Progenitor cell of endocrine pancreas (in vitro differentiated cells): ENCODE results near the gene SACM1L. TPM values are rescaled to one million over a fixed set of nuclear protein-coding genes. Genes with fewer than 3 reads are reported as not detected.
"Not testable (repeated sequence)": the region's sequence is repeated elsewhere in the genome, so short reads cannot be mapped to it uniquely, and the experiment has no call there.

Source experiments
- DNase-seq: peaks from one replicate; pipeline ENCODE4 v3.0.0; 2021; ENCODE audit warnings: low spot score; ENCODE audit not compliant: unreplicated experiment
- H3K27ac Mint-ChIP-seq: 2 replicates; pipeline ENCODE4 v1.8.0; 2021; ENCODE audit warnings: mild to moderate bottlenecking, moderate library complexity, mixed read lengths
- H3K27me3 Mint-ChIP-seq: 2 replicates; pipeline ENCODE4 v1.8.0; 2021; ENCODE audit warnings: mixed read lengths
- H3K36me3 Mint-ChIP-seq: 2 replicates; pipeline ENCODE4 v1.8.0; 2022; ENCODE audit warnings: mixed read lengths; ENCODE audit not compliant: insufficient read depth
- H3K4me1 Mint-ChIP-seq: 2 replicates; pipeline ENCODE4 v1.8.0; 2021; ENCODE audit warnings: low read depth, mixed read lengths
- H3K4me3 Mint-ChIP-seq: 2 replicates; pipeline ENCODE4 v1.8.0; 2021; ENCODE audit warnings: low read depth, mild to moderate bottlenecking, moderate library complexity, mixed read lengths
- H3K9me3 Mint-ChIP-seq: 2 replicates; pipeline ENCODE4 v1.8.0; 2021; ENCODE audit warnings: low read depth, mixed read lengths
- total RNA-seq: library from RNA; stranded (reverse); gene quantifications from 2 replicates; pipeline ENCODE4 v1.2.1, GENCODE V29; 2021
- TF ChIP-seq, protein P1 (sequence below): fragments of 200-600 bp; sonication (generic); IDR thresholded peaks from one replicate; pipeline ENCODE4 v1.5.0; 2021; ENCODE audit warnings: antibody characterized with exemption, mild to moderate bottlenecking; ENCODE audit not compliant: unreplicated experiment

SACM1L gene
- total RNA-seq, 1 donor from 2014 or later, result 56.7 TPM

DNA sequence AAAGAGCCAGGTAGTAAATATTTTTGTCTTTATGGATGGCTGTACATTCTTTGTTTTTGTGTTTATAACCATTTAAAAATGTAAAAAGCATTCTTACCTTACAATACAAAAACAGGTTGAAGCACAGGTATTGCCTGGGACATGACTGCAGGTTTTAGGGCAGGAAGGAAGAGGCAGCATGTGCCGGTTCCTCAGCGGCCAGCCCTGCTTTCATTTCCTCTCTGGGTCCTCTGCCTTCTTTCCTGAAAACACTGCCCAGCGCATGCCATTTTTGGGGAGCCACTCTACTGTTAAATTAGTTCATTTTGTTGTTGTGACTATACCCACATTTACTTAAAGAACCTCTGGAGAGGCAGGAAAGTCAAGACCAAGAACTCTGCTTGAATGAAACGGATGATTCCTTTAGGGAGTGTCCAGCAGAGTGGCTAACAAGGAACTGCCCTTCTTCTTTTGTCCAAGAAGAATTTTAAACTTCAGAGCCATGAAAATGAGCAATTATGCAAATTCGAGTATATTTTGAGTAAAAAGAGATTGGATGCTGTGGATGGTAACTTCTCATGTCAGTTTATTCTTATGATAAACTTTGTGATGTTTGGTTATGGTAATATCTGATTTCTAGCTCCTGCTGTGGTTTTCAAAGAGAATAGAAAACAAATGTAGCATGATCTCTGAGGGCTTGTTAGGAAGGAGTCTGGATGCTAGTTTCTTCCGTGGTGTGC lies 52.7 kb downstream of the SACM1L start:
- H3K36me3 Mint-ChIP-seq, result peaks cover 25% of the 10 kb centered on the region
- TF ChIP-seq, protein P1, sequence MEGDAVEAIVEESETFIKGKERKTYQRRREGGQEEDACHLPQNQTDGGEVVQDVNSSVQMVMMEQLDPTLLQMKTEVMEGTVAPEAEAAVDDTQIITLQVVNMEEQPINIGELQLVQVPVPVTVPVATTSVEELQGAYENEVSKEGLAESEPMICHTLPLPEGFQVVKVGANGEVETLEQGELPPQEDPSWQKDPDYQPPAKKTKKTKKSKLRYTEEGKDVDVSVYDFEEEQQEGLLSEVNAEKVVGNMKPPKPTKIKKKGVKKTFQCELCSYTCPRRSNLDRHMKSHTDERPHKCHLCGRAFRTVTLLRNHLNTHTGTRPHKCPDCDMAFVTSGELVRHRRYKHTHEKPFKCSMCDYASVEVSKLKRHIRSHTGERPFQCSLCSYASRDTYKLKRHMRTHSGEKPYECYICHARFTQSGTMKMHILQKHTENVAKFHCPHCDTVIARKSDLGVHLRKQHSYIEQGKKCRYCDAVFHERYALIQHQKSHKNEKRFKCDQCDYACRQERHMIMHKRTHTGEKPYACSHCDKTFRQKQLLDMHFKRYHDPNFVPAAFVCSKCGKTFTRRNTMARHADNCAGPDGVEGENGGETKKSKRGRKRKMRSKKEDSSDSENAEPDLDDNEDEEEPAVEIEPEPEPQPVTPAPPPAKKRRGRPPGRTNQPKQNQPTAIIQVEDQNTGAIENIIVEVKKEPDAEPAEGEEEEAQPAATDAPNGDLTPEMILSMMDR, result no peak
- H3K27ac Mint-ChIP-seq, result no peak overlapping the region
- H3K9me3 Mint-ChIP-seq, result no peaks in the 10 kb centered on the region
- peaks cover 4% of the 10 kb centered on the region for H3K4me1 Mint-ChIP-seq
- H3K27me3 Mint-ChIP-seq, result no peaks in the 10 kb centered on the region
- no peak overlapping the region for H3K4me3 Mint-ChIP-seq
- no peak for DNase-seq

DNA sequence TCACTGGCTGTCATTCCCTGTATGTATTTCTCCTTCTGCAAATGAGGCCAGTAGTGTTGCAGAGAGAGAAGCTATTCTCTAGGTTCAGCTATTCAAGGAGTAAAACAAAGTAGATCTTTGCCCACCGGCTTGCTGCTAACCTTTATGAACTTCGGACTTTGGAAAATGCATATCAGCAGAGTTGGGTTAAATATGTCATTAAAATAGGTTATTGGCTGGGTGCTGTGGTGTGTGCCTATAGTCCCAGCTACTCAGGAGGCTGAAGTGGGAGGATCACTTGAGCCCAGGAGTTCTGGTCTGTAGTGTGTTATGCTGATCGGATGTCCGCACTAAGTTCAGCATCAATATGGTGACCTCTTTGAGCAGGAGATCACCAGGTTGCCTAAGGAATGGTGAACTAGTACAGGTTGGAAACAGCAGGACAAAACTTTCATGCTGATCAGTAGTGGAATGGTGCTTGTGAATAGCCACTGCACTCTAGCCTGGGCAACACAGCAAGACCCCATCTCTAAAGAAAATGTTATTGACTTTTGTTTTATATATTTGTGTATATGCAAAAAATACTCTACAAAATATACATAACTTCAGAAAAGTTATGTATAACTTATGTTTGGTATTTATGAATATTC lies 53.4 kb downstream of the SACM1L start:
- DNase-seq, result no peak
- TF ChIP-seq, protein P1, result no peak
- Mint-ChIP-seq H3K4me1 (peaks cover 4% of the 10 kb centered on the region), H3K4me3 (no peak overlapping the region), H3K36me3 (peaks cover 23% of the 10 kb centered on the region), H3K9me3 (no peaks in the 10 kb centered on the region), H3K27ac (no peak overlapping the region), H3K27me3 (no peaks in the 10 kb centered on the region)

DNA sequence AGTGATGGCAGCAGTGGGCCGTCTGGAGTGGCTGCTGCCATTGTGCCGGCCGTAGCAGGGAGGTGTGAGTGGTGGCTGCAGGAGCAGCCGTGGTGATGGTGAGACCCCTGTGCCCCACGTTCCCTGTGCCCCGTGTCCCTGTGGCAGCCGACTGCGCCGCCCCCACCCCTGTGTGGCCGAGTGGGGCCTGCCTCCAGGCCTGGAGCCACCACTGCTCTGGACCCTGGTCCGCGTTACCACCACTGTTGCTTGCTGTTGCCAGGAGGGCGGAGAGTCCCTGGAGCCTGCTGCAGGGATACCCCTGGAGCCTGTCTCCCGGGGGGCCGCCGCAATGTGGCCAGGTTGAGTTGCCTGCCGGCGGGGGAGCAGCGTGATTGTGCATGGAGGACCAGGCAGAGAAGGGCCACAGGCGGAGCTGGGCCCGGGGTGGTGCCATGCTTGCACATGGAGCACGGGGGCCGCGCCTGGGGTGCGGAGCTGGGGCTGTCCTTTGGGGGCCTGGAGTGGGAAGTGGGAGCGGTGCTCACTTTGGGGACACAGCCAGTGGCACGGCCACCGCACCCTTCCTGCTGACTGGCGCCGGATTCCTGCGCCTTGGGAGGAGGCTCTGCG lies 57.1 kb downstream of the SACM1L start:
- Mint-ChIP-seq H3K27me3 (no peaks in the 10 kb centered on the region), H3K27ac (no peak overlapping the region), H3K4me3 (no peak overlapping the region), H3K36me3 (peaks cover 8% of the 10 kb centered on the region), H3K9me3 (no peaks in the 10 kb centered on the region), H3K4me1 (no peaks in the 10 kb centered on the region)
- TF ChIP-seq, protein P1, result no peak
- DNase-seq, result no peak

DNA sequence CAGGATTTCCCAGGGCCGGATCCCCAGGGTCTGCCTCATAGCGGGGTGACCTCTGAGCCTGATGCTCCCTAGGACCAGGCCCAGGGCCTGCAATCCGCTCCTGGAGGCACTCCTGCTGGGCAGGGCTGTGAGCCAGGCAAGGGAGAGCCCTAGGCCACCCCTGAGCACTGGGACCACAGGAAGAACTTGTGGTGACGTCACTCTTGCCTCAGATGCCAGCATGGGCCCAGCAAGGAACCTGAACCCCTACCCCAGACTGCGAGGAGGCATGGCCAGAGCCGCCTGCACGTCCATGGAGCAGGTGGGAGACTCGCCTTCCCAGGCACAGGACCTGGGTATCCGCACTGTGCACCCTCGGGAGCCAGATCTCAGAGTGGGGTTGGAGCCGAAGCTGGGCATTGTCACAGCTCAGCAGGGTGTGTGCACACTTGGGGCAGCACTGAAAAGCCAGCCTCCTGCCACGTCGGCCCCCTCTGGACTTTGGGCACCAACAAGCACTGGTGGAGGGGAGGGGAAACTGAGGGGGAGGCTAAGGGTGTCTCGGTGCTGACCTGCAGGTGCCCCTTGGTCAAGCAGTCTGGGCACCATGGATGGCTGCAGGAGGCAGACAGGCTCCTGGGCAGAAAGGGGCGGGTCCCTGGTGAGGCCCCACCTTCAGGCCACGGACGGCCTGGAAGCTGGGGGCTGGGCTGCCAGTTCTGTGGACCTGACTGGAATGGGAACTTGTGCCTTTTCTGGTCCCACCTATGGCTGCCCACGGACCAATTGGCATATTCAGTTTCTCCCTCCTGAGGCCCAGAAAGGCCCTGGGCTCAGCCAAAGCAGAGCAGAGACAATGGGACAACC lies 57.8 kb downstream of the SACM1L start:
- no peak for DNase-seq
- no peak overlapping the region for H3K27ac Mint-ChIP-seq
- H3K4me1 Mint-ChIP-seq, result no peaks in the 10 kb centered on the region
- no peaks in the 10 kb centered on the region for H3K9me3 Mint-ChIP-seq
- H3K27me3 Mint-ChIP-seq, result no peaks in the 10 kb centered on the region
- peaks cover 6% of the 10 kb centered on the region for H3K36me3 Mint-ChIP-seq
- TF ChIP-seq, protein P1, result no peak
- H3K4me3 Mint-ChIP-seq, result no peak overlapping the region

DNA sequence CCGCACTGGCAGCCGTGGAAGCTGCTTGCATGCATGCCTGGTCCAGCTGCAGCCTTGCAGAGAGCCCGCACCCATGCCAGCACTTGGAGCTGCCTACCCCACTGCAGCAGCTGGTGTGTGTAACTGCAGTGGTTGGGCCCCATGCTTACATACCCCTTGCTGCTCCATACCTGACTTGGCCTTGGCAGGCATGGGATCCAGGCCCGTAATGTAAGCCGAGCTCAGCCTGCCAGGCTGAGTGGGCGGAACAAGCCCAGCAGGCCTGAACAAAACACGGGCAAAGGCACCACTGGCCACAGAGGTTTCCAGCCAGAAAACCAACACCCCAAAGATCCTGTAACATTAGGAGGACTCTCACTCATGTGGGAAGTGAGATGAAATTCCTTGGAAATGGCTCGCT lies 58.9 kb downstream of the SACM1L start:
- H3K4me3 Mint-ChIP-seq, result no peak overlapping the region
- no peaks in the 10 kb centered on the region for H3K9me3 Mint-ChIP-seq
- no peaks in the 10 kb centered on the region for H3K27me3 Mint-ChIP-seq
- DNase-seq, result no peak
- TF ChIP-seq, protein P1, result no peak
- H3K36me3 Mint-ChIP-seq, result peaks cover 3% of the 10 kb centered on the region
- no peak overlapping the region for H3K27ac Mint-ChIP-seq
- no peaks in the 10 kb centered on the region for H3K4me1 Mint-ChIP-seq

DNA sequence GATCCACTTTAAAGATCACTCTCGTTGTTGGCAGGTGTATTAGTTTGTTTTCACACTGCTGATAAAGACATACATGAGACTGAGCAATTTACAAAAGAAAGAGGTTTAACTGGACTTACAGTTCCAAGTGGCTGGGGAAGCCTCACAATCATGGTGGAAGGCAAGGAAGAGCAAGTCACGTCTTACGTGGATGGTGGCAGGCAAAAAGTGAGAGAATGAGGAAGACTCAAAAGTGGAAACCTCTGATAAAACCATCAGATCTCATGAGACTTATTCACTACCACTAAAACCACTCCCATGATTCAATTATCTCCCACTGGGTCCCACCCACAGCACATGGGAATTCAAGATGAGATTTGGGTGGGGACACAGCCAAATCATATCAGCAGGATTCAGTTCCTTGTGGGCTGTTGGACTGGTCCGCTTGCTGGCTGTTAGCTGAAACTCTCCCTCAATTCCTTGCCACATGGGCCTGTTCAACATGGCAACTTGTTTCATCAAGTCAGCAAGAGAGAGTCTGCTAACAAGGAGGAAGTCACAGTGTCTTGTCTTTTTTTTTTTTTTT lies 59.9 kb downstream of the SACM1L start:
- not testable (repeated sequence) for H3K27ac Mint-ChIP-seq

More for the DNA sequence above, 59.9 kb downstream of the SACM1L start:
- not testable (repeated sequence) for H3K4me3 Mint-ChIP-seq, H3K4me1 Mint-ChIP-seq, H3K9me3 Mint-ChIP-seq, DNase-seq, H3K27me3 Mint-ChIP-seq, H3K36me3 Mint-ChIP-seq
